Activated naive CD4-positive, alpha-beta T cell treated with anti-CD3 and anti-CD28 coated beads, Interleukin-2, amount 10 ng/mL, durations not matched to agents 7 days and 5 days (primary cell): ENCODE results near the gene ECT2L.

Experiments
- CTCF ChIA-PET: fragments of 350-600 bp; sonication (Branson Sonifier 250); formaldehyde crosslinking; loops from one replicate; lab custom pipeline; 2021; ENCODE audit warnings: antibody characterized with exemption; lab: Charles Lee
- DNase-seq: peaks from one replicate; pipeline ENCODE4 v3.0.0-alpha.2; 2020
- H3K27ac Mint-ChIP-seq: one replicate; pipeline ENCODE4 v1.8.0; 2021; ENCODE audit warnings: mild to moderate bottlenecking, moderate library complexity, mixed read lengths
- H3K27me3 Mint-ChIP-seq: one replicate; pipeline ENCODE4 v1.8.0; 2021; ENCODE audit warnings: mild to moderate bottlenecking, mixed read lengths
- H3K36me3 Mint-ChIP-seq: one replicate; pipeline ENCODE4 v1.8.0; 2021; ENCODE audit warnings: mixed read lengths
- H3K4me1 Mint-ChIP-seq: one replicate; pipeline ENCODE4 v1.8.0; 2021; ENCODE audit warnings: mixed read lengths
- H3K4me3 Mint-ChIP-seq: one replicate; pipeline ENCODE4 v1.8.0; 2021; ENCODE audit warnings: mild to moderate bottlenecking, moderate library complexity, mixed read lengths
- H3K9me3 Mint-ChIP-seq: one replicate; pipeline ENCODE4 v1.8.0; 2021; ENCODE audit warnings: mixed read lengths

Gene ECT2L

DNA sequence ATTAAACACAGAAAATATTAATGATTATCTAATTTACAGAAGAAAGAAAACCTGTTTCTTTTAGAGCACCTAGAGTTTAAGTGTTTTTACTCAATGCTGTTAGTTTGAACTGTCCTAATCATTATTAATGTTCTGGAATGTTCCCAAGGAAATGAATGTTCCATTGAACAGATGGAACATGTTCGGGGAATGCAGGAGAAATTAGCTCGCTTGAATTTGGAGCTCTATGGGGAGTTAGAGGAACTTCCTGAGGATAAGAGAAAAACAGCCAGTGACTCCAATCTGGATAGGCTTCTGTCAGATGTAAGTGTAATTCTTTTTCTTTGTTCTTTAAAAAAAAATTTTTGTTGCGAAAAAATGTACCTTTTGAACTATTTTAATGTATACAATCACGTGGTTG is 10.8 kb upstream of the ECT2L start:
- Mint-ChIP-seq H3K27ac (no peak overlapping the region), H3K36me3 (peaks cover 16% of the 10 kb centered on the region), H3K9me3 (no peaks in the 10 kb centered on the region), H3K27me3 (no peaks in the 10 kb centered on the region), H3K4me1 (peaks cover 6% of the 10 kb centered on the region), H3K4me3 (no peak overlapping the region)
- CTCF ChIA-PET, result no interaction called here
- DNase-seq, result no peak

DNA sequence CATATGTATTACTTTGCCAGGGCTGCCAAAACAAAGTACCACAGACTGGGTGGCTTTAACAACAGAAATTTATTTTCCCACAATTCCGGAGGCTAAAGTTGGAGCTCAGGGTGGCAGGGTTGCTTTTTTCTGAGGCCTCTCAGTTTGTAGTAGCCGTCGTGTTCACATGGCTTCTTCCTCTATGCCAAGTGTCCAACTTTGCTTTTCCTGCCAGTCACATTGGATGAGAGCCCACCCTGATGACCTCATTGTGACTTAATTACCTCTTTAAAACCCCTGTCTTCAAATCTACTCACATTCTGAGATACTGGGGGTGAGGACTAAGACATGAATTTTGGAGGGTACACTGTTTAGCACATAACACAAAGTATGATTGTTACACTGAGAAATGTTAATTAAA is 9.9 kb upstream of the ECT2L start:
- CTCF ChIA-PET, result no interaction called here
- DNase-seq, result no peak
- Mint-ChIP-seq H3K27ac (no peak overlapping the region), H3K36me3 (peaks cover 17% of the 10 kb centered on the region), H3K4me3 (no peak overlapping the region), H3K4me1 (peaks cover 6% of the 10 kb centered on the region), H3K9me3 (no peaks in the 10 kb centered on the region), H3K27me3 (no peaks in the 10 kb centered on the region)

DNA sequence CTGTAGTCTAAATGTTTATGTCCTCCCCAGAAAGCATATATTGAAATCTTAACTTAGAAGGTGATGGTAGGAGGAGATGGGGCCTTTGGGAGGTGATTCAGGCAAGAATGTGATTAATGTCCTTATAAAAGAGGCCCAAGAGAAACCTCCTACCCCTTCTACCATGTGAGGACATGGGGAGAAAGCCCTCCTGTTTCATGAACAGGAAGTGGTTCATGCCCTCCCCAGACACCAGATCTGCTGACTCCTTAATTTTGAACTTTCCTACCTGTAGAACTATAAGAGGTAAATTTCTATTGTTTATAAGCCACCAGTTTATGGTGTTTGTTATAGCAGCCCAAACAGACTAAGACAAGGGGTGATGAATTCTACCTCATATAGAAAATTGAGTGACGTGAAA is 8.7 kb upstream of the ECT2L start:
- Mint-ChIP-seq H3K9me3 (no peaks in the 10 kb centered on the region), H3K4me3 (no peak overlapping the region), H3K4me1 (peaks cover 6% of the 10 kb centered on the region), H3K27me3 (no peaks in the 10 kb centered on the region), H3K27ac (no peak overlapping the region), H3K36me3 (peaks cover 20% of the 10 kb centered on the region)
- CTCF ChIA-PET, result no interaction called here
- no peak for DNase-seq

DNA sequence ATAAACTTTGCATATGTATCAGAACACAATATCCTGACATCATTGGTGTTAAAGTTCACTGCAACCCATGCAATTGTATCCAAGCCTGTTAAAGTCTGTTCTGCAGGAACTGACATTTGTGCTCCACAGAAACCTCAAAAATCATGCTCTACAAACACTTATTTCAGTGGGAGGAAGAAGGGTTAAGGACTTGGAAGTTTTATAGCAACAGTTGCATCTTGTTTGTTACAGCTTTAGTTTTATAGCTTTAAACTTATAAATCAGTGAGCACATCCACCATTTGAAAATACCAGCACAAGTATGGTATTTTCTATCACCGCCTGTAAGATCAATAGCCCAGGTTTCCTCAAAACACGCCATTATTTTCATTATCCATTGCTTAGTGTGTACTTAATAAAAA is 884 bp downstream of the ECT2L start:
- Mint-ChIP-seq H3K27ac (no peak overlapping the region), H3K36me3 (peaks cover 2% of the 10 kb centered on the region), H3K27me3 (peaks cover 21% of the 10 kb centered on the region), H3K9me3 (no peaks in the 10 kb centered on the region), H3K4me3 (no peak overlapping the region), H3K4me1 (no peaks in the 10 kb centered on the region)
- DNase-seq, result no peak
- CTCF ChIA-PET, result no interaction called here

DNA sequence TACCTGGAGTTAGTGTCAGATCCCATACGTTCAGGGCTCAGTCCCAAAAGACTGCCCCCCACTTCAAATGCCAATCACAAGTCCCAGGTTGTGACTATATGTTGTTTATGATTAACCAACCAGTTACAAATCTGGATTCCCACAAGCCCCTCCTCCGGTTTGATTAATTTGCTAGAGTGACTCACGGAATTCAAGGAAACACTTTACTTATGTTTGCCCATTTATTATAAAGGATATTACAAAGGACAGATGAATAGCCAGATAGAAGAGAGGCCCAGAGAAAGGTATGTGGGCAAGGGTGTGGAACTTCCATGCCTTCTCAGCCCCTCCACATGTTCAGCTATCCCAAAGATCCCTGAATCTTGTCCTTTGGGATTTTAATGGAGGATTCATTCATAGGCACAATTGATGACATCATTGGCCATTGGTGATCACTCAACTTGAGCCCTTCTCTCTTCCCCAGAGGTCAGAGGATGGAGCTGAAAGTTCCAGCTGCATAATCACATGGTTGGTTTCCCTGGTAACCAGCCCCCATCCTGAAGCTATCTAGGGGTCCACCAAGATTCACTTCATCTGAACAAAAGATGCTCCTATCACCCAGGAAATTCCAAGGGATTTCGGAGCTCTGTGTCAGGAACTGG is 2.0 kb downstream of the ECT2L start:
- CTCF ChIA-PET, result interaction anchor here (1.0 kb wide), 1 partner anchor 23 kb away, joined by 3 read pairs; no protein-coding TSS in a partner anchor
- DNase-seq, result no peak
- Mint-ChIP-seq H3K4me1 (no peaks in the 10 kb centered on the region), H3K27ac (no peak overlapping the region), H3K4me3 (no peak overlapping the region), H3K27me3 (peaks cover 21% of the 10 kb centered on the region), H3K36me3 (no peaks in the 10 kb centered on the region), H3K9me3 (no peaks in the 10 kb centered on the region)

DNA sequence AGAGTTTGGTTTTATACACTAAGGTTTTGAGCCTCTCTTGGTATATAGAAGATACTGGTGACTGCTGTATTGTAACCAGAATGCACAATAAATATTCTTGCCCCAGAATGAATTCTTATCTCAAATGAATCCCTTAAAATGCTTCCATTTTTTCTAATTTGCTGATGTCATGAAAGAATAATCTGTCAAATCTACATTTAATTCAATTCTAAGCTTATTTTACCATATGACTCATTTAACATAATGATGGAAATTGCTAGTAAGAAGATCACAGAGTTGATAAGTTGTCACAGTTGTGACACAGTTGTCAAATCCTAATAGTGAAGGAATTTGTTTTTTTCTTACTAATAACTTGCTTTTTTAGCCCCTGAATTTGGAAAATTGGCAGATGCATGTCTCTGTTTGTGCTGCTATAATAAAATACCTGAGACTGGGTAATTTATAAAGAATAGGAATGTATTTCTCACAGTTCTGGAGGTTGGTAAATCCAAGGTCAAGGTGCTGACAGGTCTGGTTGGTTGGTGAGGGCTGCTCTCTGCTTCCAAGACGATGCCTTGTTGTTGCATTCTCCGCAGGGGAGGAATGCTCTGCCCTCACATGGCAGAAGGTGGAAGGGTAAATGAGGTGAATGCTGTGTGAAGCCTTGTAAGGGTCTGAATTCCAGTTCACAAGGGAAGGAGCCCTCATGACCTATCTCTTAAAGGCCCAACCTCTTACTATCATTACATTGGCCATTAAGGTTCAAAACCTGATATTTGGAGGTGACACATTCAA is 4.7 kb downstream of the ECT2L start:
- Mint-ChIP-seq H3K4me3 (no peak overlapping the region), H3K27ac (no peak overlapping the region), H3K36me3 (no peaks in the 10 kb centered on the region), H3K9me3 (no peaks in the 10 kb centered on the region), H3K27me3 (peaks cover 20% of the 10 kb centered on the region), H3K4me1 (no peaks in the 10 kb centered on the region)
- no peak for DNase-seq
- CTCF ChIA-PET, result no interaction called here

DNA sequence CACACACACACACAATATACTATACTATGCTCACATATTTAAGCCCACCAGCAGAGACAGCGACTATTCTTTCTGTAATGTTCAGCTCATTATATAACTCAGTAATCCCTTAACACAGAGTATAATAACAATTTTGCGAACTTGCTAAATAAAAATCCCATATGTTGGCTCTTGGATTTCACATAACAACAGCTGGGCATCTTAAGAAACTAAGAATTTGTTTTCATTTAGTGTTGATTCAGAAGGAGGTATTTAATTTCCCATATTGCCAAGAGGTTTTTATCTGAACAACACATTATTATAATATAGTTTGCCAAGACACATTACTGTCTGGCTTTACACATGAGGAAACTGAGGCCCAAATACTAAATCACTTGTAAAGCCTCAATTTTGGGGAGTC is 7.4 kb downstream of the ECT2L start:
- CTCF ChIA-PET, result no interaction called here

DNA sequence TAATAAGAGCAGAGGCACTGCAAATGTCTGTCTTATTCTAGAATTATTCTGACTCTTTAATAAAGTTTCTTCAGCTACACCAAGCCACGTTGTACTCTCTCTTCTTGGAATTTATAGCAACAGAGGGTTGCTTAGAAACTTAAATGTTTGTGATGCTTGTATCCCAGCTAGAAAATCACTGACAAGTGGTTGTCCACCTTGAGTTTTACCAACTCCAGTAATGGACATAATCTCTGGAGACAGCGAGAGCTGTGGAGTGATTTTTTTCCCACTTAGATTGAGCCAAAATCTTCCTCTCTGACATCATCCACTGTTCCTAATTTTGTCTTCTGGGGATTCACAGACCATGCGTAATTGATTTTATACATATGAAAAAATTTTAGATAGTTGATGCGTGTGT is 8.0 kb downstream of the ECT2L start:
- H3K36me3 Mint-ChIP-seq, result no peaks in the 10 kb centered on the region
- no peak overlapping the region for H3K27ac Mint-ChIP-seq
- CTCF ChIA-PET, result no interaction called here
- no peak for DNase-seq
- no peak overlapping the region for H3K4me3 Mint-ChIP-seq
- no peaks in the 10 kb centered on the region for H3K9me3 Mint-ChIP-seq
- no peaks in the 10 kb centered on the region for H3K4me1 Mint-ChIP-seq
- H3K27me3 Mint-ChIP-seq, result peaks cover 16% of the 10 kb centered on the region

More for the DNA sequence above, 7.4 kb downstream of the ECT2L start:
- no peak overlapping the region for H3K4me3 Mint-ChIP-seq
- H3K36me3 Mint-ChIP-seq, result no peaks in the 10 kb centered on the region
- H3K27ac Mint-ChIP-seq, result no peak overlapping the region
- no peaks in the 10 kb centered on the region for H3K9me3 Mint-ChIP-seq
- DNase-seq, result no peak
- no peaks in the 10 kb centered on the region for H3K4me1 Mint-ChIP-seq
- peaks cover 12% of the 10 kb centered on the region for H3K27me3 Mint-ChIP-seq

DNA sequence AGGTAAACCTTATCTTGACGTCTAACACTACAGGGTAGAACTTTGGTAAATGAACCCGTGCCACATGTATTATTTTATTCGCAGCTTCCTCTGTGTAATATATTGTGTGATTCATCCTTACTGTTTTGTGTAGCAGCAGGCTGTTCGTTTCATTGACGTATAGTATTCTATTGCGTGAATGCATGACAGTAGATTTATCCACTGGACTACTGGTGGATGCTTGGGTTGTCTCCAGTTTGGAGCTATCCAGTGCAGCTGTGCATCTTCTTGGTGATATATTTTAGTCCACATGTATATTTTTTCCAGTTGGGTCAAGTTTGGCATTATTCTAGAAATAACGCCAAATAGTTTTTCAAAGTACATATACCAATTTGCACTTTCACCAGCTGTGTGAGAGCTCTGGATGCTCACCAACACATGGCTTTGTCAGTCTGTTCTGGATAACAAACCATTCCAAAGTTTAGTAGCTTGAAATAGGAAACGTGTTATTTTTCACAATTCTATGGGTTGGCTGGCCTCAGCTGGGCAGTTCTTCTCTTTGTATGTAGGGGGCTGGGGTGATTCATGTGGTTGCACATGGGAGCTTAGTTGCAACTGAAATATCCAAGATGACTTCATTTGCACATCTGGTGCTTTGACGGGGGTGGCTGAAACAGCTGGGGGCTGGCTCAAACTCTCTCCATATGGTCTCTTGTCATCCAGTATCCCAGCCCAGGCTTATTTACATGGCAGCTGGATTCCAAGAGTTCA is 9.3 kb downstream of the ECT2L start:
- CTCF ChIA-PET, result interaction anchor here (0.8 kb wide), 1 partner anchor 177 kb away, joined by 3 read pairs; no protein-coding TSS in a partner anchor
- no peak overlapping the region for H3K27ac Mint-ChIP-seq
- no peak for DNase-seq
- H3K9me3 Mint-ChIP-seq, result no peaks in the 10 kb centered on the region
- H3K4me3 Mint-ChIP-seq, result no peak overlapping the region
- no peaks in the 10 kb centered on the region for H3K4me1 Mint-ChIP-seq
- no peaks in the 10 kb centered on the region for H3K36me3 Mint-ChIP-seq
- peaks cover 16% of the 10 kb centered on the region for H3K27me3 Mint-ChIP-seq

DNA sequence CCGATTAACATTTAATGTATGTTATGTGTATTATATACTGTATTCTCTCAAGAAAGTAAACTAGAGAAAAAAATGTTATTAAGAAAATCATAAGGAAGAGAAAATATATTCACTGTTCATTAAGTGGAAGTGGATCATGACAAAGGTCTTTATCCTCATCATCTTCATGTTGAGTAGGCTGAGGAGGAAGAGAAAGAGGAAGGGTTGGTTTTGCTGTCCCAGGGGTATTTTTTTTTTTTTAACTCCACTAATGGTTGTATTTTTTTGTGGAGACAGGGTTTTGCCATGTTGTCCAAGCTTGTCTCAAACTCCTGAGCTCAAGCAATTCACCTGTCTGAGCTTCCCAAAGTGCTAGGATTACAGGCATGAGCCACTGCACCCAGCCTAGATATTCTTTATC is 11.0 kb downstream of the ECT2L start:
- H3K36me3 Mint-ChIP-seq, result no peaks in the 10 kb centered on the region
- no peak overlapping the region for H3K27ac Mint-ChIP-seq

DNA sequence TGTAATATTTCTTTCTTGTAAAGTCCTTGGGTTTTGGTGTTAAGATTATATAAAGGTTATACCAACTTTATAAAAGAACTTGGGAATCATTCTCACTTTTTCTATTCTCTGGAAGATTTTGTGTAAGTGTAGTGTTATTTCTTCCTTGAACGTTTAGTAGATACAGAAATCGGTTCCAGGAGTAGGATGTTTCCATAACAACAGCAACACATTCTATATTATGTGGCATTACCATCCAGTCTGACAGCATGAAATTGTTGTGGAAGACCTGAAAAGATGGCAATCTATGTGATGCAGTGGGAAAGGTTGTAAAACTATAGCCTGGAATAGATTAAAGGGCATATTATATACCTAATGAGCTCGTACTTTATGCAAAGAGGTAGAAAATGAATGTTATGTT is 13.8 kb downstream of the ECT2L start:
- Mint-ChIP-seq H3K9me3 (no peaks in the 10 kb centered on the region), H3K27ac (no peak overlapping the region), H3K27me3 (peaks cover 16% of the 10 kb centered on the region), H3K4me3 (no peak overlapping the region), H3K4me1 (no peaks in the 10 kb centered on the region), H3K36me3 (no peaks in the 10 kb centered on the region)
- CTCF ChIA-PET, result no interaction called here
- DNase-seq, result no peak

More for the DNA sequence above, 11.0 kb downstream of the ECT2L start:
- Mint-ChIP-seq H3K9me3 (no peaks in the 10 kb centered on the region), H3K4me3 (no peak overlapping the region), H3K4me1 (no peaks in the 10 kb centered on the region), H3K27me3 (peaks cover 16% of the 10 kb centered on the region)
- no peak for DNase-seq
- CTCF ChIA-PET, result interaction anchor here (1.7 kb wide), 1 partner anchor 9 kb away, joined by 6 read pairs; no protein-coding TSS in a partner anchor

DNA sequence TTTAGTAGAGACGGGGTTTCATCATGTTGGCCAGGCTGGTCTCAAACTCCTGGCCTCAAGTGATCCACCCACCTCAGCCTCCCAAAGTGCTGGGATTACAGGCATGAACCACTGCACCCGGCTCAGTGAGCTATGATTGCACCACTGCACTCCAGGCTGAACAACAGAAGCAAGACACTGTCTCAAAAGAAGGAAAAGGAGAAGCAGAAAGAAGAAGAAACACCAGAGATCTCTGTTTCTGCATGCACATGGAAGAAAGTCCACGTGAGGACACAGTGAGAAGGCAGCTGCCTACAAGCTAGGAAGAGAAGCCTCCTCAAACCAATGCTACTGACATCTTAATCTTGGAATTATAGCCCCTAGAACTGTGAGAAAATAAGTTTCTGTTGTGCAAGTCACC is 16.0 kb downstream of the ECT2L start:
- peaks cover 9% of the 10 kb centered on the region for H3K27me3 Mint-ChIP-seq
- H3K4me3 Mint-ChIP-seq, result no peak overlapping the region
- H3K36me3 Mint-ChIP-seq, result no peaks in the 10 kb centered on the region
- CTCF ChIA-PET, result no interaction called here
- DNase-seq, result no peak
- no peaks in the 10 kb centered on the region for H3K9me3 Mint-ChIP-seq
- H3K27ac Mint-ChIP-seq, result no peak overlapping the region
- peaks cover 6% of the 10 kb centered on the region for H3K4me1 Mint-ChIP-seq

DNA sequence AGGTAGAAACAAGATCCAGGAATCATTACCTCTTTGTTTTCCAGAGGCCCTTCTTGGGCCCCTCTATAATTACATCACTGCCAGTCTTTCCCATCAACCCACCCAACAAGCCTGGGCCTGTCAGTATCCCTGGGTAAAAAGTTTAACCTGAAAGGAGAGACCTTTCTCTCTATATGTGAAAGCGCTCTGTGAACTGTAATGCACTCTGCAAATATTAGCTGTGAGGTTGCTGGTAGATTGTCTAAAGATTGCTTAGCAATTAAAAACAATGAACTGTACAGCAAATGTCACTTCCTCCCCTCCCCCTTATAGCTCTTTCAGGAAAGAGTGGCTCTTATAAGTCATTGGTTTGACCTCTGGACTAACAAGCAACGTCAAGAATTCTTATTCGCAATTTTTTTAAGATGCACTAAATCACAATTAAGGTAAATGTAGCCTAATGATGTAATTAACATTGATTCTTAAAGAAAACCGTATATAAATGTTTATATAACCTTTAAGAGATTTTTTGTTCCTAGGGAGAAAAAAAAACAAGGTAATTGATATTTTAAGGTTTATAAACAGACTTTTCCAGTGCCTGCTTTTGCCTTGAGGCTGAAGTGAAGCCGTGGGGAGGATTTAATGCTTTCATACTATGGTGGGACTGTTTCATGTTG is 18.4 kb downstream of the ECT2L start:
- Mint-ChIP-seq H3K9me3 (no peaks in the 10 kb centered on the region), H3K27ac (no peak overlapping the region), H3K4me3 (no peak overlapping the region), H3K36me3 (no peaks in the 10 kb centered on the region), H3K4me1 (peaks cover 21% of the 10 kb centered on the region), H3K27me3 (peaks cover 5% of the 10 kb centered on the region)
- no peak for DNase-seq
- CTCF ChIA-PET, result interaction anchor here (1.0 to 3.4 kb wide), 3 partner anchors 175 to 556 kb away, joined by 4 to 22 read pairs (median 19); no protein-coding TSS in a partner anchor

DNA sequence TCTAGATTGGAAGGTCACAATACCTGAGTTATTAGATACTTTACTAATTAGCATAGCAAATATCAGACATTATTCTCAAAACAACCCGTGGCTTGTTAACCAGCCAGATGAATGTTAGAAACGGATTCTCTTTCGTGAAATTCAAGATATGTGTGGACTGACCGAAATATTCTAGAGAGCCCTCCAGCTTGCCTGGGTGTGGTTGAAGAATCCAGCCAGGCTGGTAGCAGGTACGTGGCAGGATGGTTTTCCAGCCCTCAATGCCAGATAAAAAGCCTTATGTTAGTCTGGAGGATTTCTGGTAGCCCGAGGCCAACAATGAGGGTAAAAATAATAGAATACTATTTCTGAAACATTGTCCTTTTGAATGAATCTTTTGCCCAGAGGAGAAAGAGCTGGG is 19.3 kb downstream of the ECT2L start:
- CTCF ChIA-PET, result interaction anchor here (0.8 to 3.4 kb wide), 8 partner anchors 8 to 550 kb away, joined by 3 to 22 read pairs (median 6); no protein-coding TSS in a partner anchor
- H3K4me1 Mint-ChIP-seq, result peaks cover 25% of the 10 kb centered on the region
- H3K9me3 Mint-ChIP-seq, result no peaks in the 10 kb centered on the region
- no peak overlapping the region for H3K27ac Mint-ChIP-seq
- H3K4me3 Mint-ChIP-seq, result no peak overlapping the region
- no peaks in the 10 kb centered on the region for H3K36me3 Mint-ChIP-seq
- no peaks in the 10 kb centered on the region for H3K27me3 Mint-ChIP-seq
- no peak for DNase-seq
